Left lung (tissue), 10 donors: ENCODE data around the gene FGFR1OP2. TPM values are rescaled to one million over a fixed set of nuclear protein-coding genes. Genes with fewer than 3 reads are reported as not detected.
A peak's percentile ranks its signal among the peaks of the same experiment; 100 is the strongest.

Source experiments
- ATAC-seq: fragments of 200-7000 bp; cut with Tn5 transposase; one replicate; pipeline ENCODE4 v1.9.1; 2020; ENCODE audit warnings: moderate library complexity
- DNase-seq, 4 donors: peaks; one replicate each; pipeline ENCODE4 v3.0.0-alpha.2; 2013 to 2020
- H3K27ac ChIP-seq, 2 donors: fragments of 200-600 bp; sonication (generic) in 1 of 2; one replicate each; pipeline versions ENCODE4 v1.5.0 to v1.8.0; 2020 to 2021
- H3K27me3 ChIP-seq, 2 donors: fragments of 200-600 bp; sonication (generic) in 1 of 2; one replicate each; pipeline versions ENCODE4 v1.5.0 to v1.8.0; 2020 to 2021
- H3K36me3 ChIP-seq, 2 donors: fragments of 200-600 bp; sonication (generic) in 1 of 2; one replicate each; pipeline versions ENCODE4 v1.5.0 to v1.8.0; 2020 to 2021
- H3K4me1 ChIP-seq, 2 donors: fragments of 200-600 bp; one replicate each; pipeline ENCODE4 v1.8.0; 2021
- H3K4me3 ChIP-seq, 2 donors: fragments of 200-600 bp; sonication (generic) in 1 of 2; one replicate each; pipeline versions ENCODE4 v1.5.0 to v1.8.0; 2020 to 2021; ENCODE audit warnings: mild to moderate bottlenecking in 1 of 2
- H3K9me3 ChIP-seq, 2 donors: fragments of 200-600 bp; sonication (generic) in 1 of 2; one replicate each; pipeline versions ENCODE4 v1.5.0 to v1.8.0; 2020 to 2021
- CTCF ChIP-seq, 2 donors: fragments of 200-600 bp; sonication (generic) in 1 of 2; IDR thresholded peaks; one replicate each; pipeline versions ENCODE4 v1.5.0 to v1.8.0; 2021; ENCODE audit warnings: antibody characterized with exemption in 2 of 2
- intact Hi-C, 2 donors: fragments of 100-400 bp; cut with DNase I; formaldehyde crosslinking; loops; one replicate each; pipeline versions ENCODE4 v1.11.2 to v1.14.2; 2022
- polyA plus RNA-seq, 6 donors: library from polyadenylated mRNA; unstranded; fragments of 120-200 nt; gene quantifications; one replicate each; pipeline ENCODE4 v1.2.1, GENCODE V29; 2013; ENCODE audit not compliant: insufficient read length in 6 of 6
- total RNA-seq, 2 donors: library from RNA; stranded (reverse); fragmentation: NEBNext Ultra II Directional; extraction: Animal tissue kit (Norgen Biotek cat#: 25700); gene quantifications; one replicate each; pipeline ENCODE4 v1.2.1, GENCODE V29; 2021
- donor health status: DM: no; HTN: yes; CAD: no.
- donor health status: DM: no; HTN: no; CAD: no.

Gene FGFR1OP2
- total and polyA plus RNA-seq, 8 donors: 44.0 to 101 (median 83.5) TPM

GRCh38 chr12:26939192-26939832 is 1.0 kb downstream of the FGFR1OP2 start:
- Histone ChIP-seq H3K9me3 (no peaks in the 10 kb centered on the region), H3K27me3 (no peaks in the 10 kb centered on the region), H3K36me3 (no peaks in the 10 kb centered on the region), H3K4me3 (peak overlapping the region; percentile 79 to 87), H3K27ac (peak overlapping the region; percentile 95 to 96), H3K4me1 (peaks cover 20 to 64% of the 10 kb centered on the region in 2 donors)
- no peak for ATAC-seq
- no peak for TF ChIP-seq CTCF (IDR thresholded peaks at IDR 0.05)
- DNase-seq: no peak
- intact Hi-C loops: no loop called here

DNA sequence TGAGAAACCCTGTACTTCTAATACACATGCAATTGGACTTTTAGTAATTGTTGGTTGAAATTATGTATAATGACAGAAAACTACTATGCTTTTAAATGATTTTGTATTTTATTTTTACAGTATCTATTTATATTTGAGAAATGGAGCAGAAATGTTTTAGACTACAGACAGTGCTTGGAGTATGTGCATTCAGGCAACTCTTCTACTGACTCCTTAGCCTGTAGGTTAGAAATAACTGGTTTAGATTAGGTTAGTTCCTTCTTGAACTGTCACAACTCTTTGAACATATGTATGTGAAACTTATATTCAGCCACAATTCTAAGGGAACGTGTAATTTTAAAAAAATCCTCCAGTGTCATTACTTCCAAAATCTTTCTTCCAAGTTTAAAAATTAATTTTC is 1.7 kb downstream of the FGFR1OP2 start:
- H3K4me1 ChIP-seq: peaks cover 20 to 64% of the 10 kb centered on the region in 2 donors

GRCh38 chr12:26940516-26941214 is 2.4 kb downstream of the FGFR1OP2 start:
- intact Hi-C loops: no loop called here
- Histone ChIP-seq H3K27ac (no peak overlapping the region), H3K36me3 (no peaks in the 10 kb centered on the region)

More for the DNA sequence above, 1.7 kb downstream of the FGFR1OP2 start:
- intact Hi-C loops: no loop called here
- Histone ChIP-seq H3K27ac (peak overlapping the region in 1 of 2 donors; percentile 96), H3K4me3 (peak overlapping the region; percentile 79 to 87), H3K27me3 (no peaks in the 10 kb centered on the region), H3K36me3 (no peaks in the 10 kb centered on the region), H3K9me3 (no peaks in the 10 kb centered on the region)
- DNase-seq: no peak
- ATAC-seq: no peak
- no peak for TF ChIP-seq CTCF (IDR thresholded peaks at IDR 0.05)

DNA sequence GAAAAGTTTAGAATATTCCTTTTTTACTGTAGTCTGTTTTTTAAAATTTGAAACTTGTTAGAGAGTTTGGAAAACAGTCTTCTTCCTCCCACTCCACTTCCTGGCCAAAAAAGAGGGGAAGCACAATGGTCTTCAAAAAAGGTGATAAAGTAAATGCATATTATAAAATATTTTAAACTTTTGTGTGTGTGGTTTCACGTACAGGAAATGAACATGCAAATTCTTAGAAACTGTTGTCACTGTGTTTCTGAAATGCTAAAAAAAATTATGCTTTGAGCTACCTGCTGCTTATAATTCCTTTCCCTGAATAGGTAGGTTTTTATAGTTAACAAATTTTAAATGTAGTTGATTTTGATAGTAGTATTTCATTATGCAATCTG is 2.9 kb downstream of the FGFR1OP2 start:
- no peak for TF ChIP-seq CTCF (IDR thresholded peaks at IDR 0.05)
- intact Hi-C loops: no loop called here
- Histone ChIP-seq H3K27ac (peak overlapping the region in 1 of 2 donors; percentile 3), H3K4me3 (no peak overlapping the region), H3K36me3 (no peaks in the 10 kb centered on the region), H3K27me3 (no peaks in the 10 kb centered on the region), H3K9me3 (no peaks in the 10 kb centered on the region), H3K4me1 (peaks cover 19 to 60% of the 10 kb centered on the region in 2 donors)
- DNase-seq: no peak
- no peak for ATAC-seq

More at GRCh38 chr12:26940516-26941214, 2.4 kb downstream of the FGFR1OP2 start:
- H3K27me3 ChIP-seq: no peaks in the 10 kb centered on the region
- DNase-seq (no peak), ATAC-seq (no peak)
- peaks cover 20 to 60% of the 10 kb centered on the region in 2 donors for H3K4me1 ChIP-seq
- H3K4me3 ChIP-seq: peak overlapping the region in 1 of 2 donors; percentile 87
- H3K9me3 ChIP-seq: no peaks in the 10 kb centered on the region
- no peak for TF ChIP-seq CTCF (IDR thresholded peaks at IDR 0.05)

DNA sequence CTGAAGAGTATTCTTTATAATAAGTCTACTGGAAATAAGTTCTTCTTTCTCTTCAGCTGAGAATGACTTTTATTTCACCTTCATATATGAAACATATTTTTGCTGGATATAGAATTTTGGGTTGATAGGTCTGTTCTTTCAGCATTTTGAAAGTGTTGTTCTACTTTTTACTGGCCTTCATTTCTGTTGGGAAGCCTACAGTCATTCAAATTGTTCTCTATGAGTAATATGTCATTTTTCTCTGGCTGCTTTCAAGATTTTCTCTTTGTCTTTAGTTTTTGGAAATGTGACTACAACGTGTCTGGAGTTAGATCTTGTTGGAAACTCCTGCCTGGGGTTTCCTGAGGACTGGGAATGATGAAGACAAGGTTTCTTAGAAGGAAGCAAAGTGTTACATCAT is 10.0 kb downstream of the FGFR1OP2 start:
- ATAC-seq: no peak

More for the DNA sequence above, 10.0 kb downstream of the FGFR1OP2 start:
- DNase-seq: no peak
- TF ChIP-seq CTCF (IDR thresholded peaks at IDR 0.05): no peak
- Histone ChIP-seq H3K36me3 (peaks cover 0 to 6% of the 10 kb centered on the region in 2 donors), H3K27me3 (no peaks in the 10 kb centered on the region), H3K4me3 (no peak overlapping the region), H3K9me3 (peaks cover 0 to 16% of the 10 kb centered on the region in 2 donors), H3K4me1 (peaks cover 0 to 41% of the 10 kb centered on the region in 2 donors), H3K27ac (no peak overlapping the region)
- intact Hi-C loops: no loop called here
